Ishikawa (cell line): ENCODE data around the gene ACAA1.

Experiments
- CEBPB ChIP-seq: IDR thresholded peaks from 2 replicates; pipeline ENCODE4 v1.6.1; 2012
- EP300 ChIP-seq: IDR thresholded peaks from 2 replicates; pipeline ENCODE4 v1.6.1; 2012; ENCODE audit warnings: borderline replicate concordance
- TAF1 ChIP-seq: IDR thresholded peaks from 2 replicates; pipeline ENCODE4 v1.6.1; 2012; ENCODE audit warnings: low read depth, mild to moderate bottlenecking
- TEAD4 ChIP-seq: IDR thresholded peaks from 2 replicates; pipeline ENCODE4 v1.6.1; 2012

DNA sequence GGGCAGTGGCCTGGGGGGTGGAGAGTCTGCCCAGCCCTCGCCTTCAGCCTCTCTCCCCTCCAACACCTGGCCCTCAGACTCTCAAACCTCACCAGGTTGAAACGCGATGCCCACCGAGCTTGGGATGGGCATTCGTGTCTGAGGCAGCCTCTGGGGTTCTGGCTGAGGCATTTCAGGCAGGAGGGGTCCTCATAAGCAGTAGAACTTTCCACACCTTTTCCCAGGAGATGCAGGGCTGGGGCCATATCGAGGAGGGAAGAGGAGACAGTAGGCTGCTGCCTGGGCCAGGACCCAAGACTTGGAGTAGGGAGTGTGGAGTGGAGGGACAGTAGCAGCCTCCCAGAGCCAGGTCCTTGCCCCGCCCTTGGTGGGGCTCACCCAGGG lies 24.6 kb downstream of the ACAA1 start:
- no peak for TF ChIP-seq EP300
- TF ChIP-seq TAF1 = no peak
- TF ChIP-seq TEAD4 = no peak
- no peak for TF ChIP-seq CEBPB
